ENCODE measurements around the gene NPM3. TPM values are rescaled to one million over a fixed set of nuclear protein-coding genes. Genes with fewer than 3 reads are reported as not detected.
A peak's percentile ranks its signal among the peaks of the same experiment; 100 is the strongest.

Gene NPM3
- total RNA-seq, 1 donor from 2014 or later, result 115 TPM

DNA sequence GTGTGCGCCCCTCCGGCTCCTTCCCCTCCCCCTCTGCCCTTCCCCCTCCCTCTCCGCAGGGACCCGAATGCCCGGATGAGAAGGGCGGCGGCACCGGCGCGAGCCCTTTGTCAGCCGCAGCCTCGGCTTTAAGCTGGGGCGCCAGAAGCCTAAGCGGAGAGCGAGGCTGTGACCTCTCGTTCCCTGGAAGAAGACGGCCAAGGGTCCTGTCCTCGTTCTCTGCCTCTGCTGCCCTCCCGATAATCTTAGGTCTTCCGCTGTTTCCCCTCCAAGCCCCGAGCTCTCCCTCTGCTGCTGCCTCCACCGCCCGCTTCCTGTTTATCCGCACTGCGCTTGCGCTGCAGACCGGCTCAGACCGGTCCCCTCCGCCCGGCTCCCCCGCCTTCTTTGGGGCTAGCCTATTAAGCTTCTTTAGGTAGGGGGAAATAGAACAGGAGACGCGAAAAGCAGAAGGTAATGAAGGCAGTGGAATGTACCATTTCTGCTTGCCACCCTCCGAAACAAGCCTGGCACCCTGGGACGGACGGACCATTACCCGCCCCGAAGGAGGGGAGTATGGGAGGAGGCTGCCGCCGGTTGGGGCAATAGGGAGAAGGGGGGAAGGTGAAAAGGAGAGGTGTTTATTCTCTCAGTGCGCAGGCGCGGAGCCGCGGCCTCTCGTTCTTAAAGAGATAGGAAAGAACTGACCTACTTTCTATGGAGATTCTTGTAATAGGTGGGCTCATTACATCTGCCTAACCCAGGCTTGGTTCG lies 35.0 kb upstream of the NPM3 start, which contains the start of gene OGA:
OGA (minus strand) TSS at position 326 of the 753 bp plus-strand sequence. CDS start 422 bp downstream, outside the sequence.
- Histone ChIP-seq H3K27me3 (ENCODE audit: control insufficient read depth, insufficient read depth, low read length) (no peaks in the 10 kb centered on the region), H3K4me3 (ENCODE audit: low read depth, low read length) (peak within 1 kb of the TSS; percentile 99), H3K36me3 (ENCODE audit: control insufficient read depth, insufficient read depth, low read length) (no peaks in the 10 kb centered on the region)
- TF ChIP-seq CTCF (IDR thresholded peaks at IDR 0.05; ENCODE audit: insufficient read depth, low read length, poor library complexity, severe bottlenecking), result no peak
- peak; percentile 99 for DNase-seq (ENCODE audit: low read depth)

- Histone ChIP-seq H3K4me3 (ENCODE audit: low read depth, low read length) (peak overlapping the region; percentile 99), H3K27me3 (ENCODE audit: control insufficient read depth, insufficient read depth, low read length) (no peaks in the 10 kb centered on the region), H3K36me3 (ENCODE audit: control insufficient read depth, insufficient read depth, low read length) (no peaks in the 10 kb centered on the region)
- no peak for TF ChIP-seq CTCF (IDR thresholded peaks at IDR 0.05; ENCODE audit: insufficient read depth, low read length, poor library complexity, severe bottlenecking)
- peak; percentile 79 for DNase-seq (ENCODE audit: low read depth)
Observed at GRCh38 chr10:101817337-101818118, 34.3 kb upstream of the NPM3 start.

GRCh38 chr10:101816913-101817336 lies 33.7 kb upstream of the NPM3 start:
- H3K4me3 ChIP-seq (ENCODE audit: low read depth, low read length), result peak overlapping the region; percentile 99

GRCh38 chr10:101816376-101816775 lies 33.1 kb upstream of the NPM3 start:
- Histone ChIP-seq H3K4me3 (ENCODE audit: low read depth, low read length) (peak overlapping the region; percentile 99), H3K36me3 (ENCODE audit: control insufficient read depth, insufficient read depth, low read length) (no peaks in the 10 kb centered on the region), H3K27me3 (ENCODE audit: control insufficient read depth, insufficient read depth, low read length) (no peaks in the 10 kb centered on the region)
- DNase-seq (ENCODE audit: low read depth), result no peak
- no peak for TF ChIP-seq CTCF (IDR thresholded peaks at IDR 0.05; ENCODE audit: insufficient read depth, low read length, poor library complexity, severe bottlenecking)

More at GRCh38 chr10:101816913-101817336, 33.7 kb upstream of the NPM3 start:
- DNase-seq (ENCODE audit: low read depth), result no peak
- H3K27me3 ChIP-seq (ENCODE audit: control insufficient read depth, insufficient read depth, low read length), result no peaks in the 10 kb centered on the region
- H3K36me3 ChIP-seq (ENCODE audit: control insufficient read depth, insufficient read depth, low read length), result no peaks in the 10 kb centered on the region
- no peak for TF ChIP-seq CTCF (IDR thresholded peaks at IDR 0.05; ENCODE audit: insufficient read depth, low read length, poor library complexity, severe bottlenecking)

DNA sequence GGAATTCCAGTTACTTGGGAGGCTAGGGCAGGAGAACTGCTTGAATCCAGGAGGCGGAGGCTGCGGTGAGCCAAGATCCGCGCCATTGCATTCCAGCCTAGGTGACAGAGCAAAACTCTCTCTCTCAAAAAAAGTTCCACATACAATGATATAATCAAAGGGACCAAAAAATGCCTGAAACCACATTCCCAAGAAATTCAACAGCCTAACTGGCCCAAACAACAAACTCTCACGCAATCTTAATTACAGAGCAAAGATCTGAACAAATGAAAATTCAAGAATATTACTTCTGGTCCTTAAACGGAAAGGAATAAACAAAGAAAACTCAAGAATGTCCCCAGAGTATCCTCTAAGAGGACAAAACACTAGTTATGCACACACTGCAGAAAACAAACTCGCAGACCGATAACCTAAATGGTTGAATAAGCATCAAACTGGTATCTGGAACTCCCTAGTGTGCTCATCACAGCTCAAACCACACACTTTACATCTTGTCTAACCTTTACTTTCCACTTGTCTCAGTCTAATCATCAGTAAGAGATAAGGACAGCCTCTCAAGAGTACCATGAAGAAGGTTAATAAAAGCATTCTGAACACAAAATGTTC lies 31.3 kb upstream of the NPM3 start:
- no peak for DNase-seq (ENCODE audit: low read depth)
- TF ChIP-seq CTCF (IDR thresholded peaks at IDR 0.05; ENCODE audit: insufficient read depth, low read length, poor library complexity, severe bottlenecking), result no peak
- H3K27me3 ChIP-seq (ENCODE audit: control insufficient read depth, insufficient read depth, low read length), result no peaks in the 10 kb centered on the region
- H3K36me3 ChIP-seq (ENCODE audit: control insufficient read depth, insufficient read depth, low read length), result no peaks in the 10 kb centered on the region
- H3K4me3 ChIP-seq (ENCODE audit: low read depth, low read length), result peak overlapping the region; percentile 99
